ENCODE results near the gene NFATC2IP. TPM values are rescaled to one million over a fixed set of nuclear protein-coding genes. Genes with fewer than 3 reads are reported as not detected.

NFATC2IP gene
- total and polyA plus RNA-seq, 2 of the 8 experiments (the other 6 are each of a cell fraction or from before 2014, with no cell fraction given): 54.4 to 71.5 TPM

DNA sequence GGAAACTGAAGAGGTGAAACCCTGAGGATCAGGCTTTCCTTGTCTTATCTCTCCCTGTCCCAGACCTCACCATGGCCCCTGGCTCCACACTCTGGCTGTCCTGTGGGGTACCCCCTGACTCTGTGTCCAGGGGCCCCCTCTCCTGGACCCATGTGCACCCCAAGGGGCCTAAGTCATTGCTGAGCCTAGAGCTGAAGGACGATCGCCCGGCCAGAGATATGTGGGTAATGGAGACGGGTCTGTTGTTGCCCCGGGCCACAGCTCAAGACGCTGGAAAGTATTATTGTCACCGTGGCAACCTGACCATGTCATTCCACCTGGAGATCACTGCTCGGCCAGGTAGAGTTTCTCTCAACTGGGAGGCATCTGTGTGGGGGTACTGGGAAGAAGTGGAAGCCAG lies 17.6 kb upstream of the NFATC2IP start:
- no peak for DNase-seq (ENCODE audit: low read depth in 1 of 2, low spot score in 2 of 2)
- FAIRE-seq: no peak
- TF ChIP-seq SAP30 (IDR thresholded peaks at IDR 0.05; ENCODE audit: insufficient read depth, insufficient replicate concordance, low read length): no peak
- no peak for TF ChIP-seq SIX5 (IDR thresholded peaks at IDR 0.05; ENCODE audit: low read depth, low read length)
- no peak for TF ChIP-seq SRF (IDR thresholded peaks at IDR 0.05; ENCODE audit: low read depth, low read length)
- no peak for TF ChIP-seq EZH2 (IDR thresholded peaks at IDR 0.05; ENCODE audit: low read depth, low read length, severe bottlenecking)
- no peak for TF ChIP-seq BACH1 (IDR thresholded peaks at IDR 0.05; ENCODE audit: low read length)
- no peak for TF ChIP-seq EP300 (IDR thresholded peaks at IDR 0.05; ENCODE audit: borderline replicate concordance in 1 of 2, low read depth in 2 of 2, low read length in 2 of 2)
- TF ChIP-seq RXRA (IDR thresholded peaks at IDR 0.05; ENCODE audit: insufficient read depth, low read depth, low read length): no peak
- no peak for TF ChIP-seq CHD2 (IDR thresholded peaks at IDR 0.05; ENCODE audit: low read length)
- TF ChIP-seq NANOG (IDR thresholded peaks at IDR 0.05; ENCODE audit: insufficient read depth, low read depth, low read length, poor library complexity, severe bottlenecking): no peak
- TF ChIP-seq POLR2AphosphoS5 (IDR thresholded peaks at IDR 0.05; ENCODE audit: low read depth, low read length): no peak
- TF ChIP-seq MAFK (IDR thresholded peaks at IDR 0.05; ENCODE audit: low read depth, low read length): no peak
- TF ChIP-seq, protein P1, sequence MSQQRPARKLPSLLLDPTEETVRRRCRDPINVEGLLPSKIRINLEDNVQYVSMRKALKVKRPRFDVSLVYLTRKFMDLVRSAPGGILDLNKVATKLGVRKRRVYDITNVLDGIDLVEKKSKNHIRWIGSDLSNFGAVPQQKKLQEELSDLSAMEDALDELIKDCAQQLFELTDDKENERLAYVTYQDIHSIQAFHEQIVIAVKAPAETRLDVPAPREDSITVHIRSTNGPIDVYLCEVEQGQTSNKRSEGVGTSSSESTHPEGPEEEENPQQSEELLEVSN (IDR thresholded peaks at IDR 0.05): no peak
- TF ChIP-seq, protein P2, sequence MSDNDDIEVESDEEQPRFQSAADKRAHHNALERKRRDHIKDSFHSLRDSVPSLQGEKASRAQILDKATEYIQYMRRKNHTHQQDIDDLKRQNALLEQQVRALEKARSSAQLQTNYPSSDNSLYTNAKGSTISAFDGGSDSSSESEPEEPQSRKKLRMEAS (IDR thresholded peaks at IDR 0.05): no peak

More for the DNA sequence above, 17.6 kb upstream of the NFATC2IP start:
- CTCF ChIA-PET (ENCODE audit: partially characterized antibody): interaction anchor here (0.6 to 3.6 kb wide), 6 partner anchors 10 to 62 kb away, joined by 3 to 32 read pairs (median 4); no protein-coding TSS in a partner anchor
- H3K4me2 ChIP-seq (ENCODE audit: insufficient read depth in 1 of 2, low read depth in 2 of 2, low read length in 2 of 2): no peak overlapping the region
- H3K23me2 ChIP-seq (ENCODE audit: low read depth, low read length): peaks cover 2% of the 10 kb centered on the region; the same call in 1 of the 2 replicates
- no peaks in the 10 kb centered on the region for H3K9me3 ChIP-seq (ENCODE audit: insufficient read depth in 2 of 2, low read depth in 1 of 2, low read length in 1 of 2)
- no peak overlapping the region for H4K5ac ChIP-seq (ENCODE audit: insufficient read length, low read depth, low read length)
- no peak overlapping the region for H3K4ac ChIP-seq (replicated peaks; ENCODE audit: insufficient read length, low read depth, low read length)
- no peak overlapping the region for H2AFZ ChIP-seq (ENCODE audit: low read length)
- no peaks in the 10 kb centered on the region for H3K79me1 ChIP-seq (ENCODE audit: low read depth, low read length)
- no peak overlapping the region for H2BK20ac ChIP-seq (ENCODE audit: low read length)
- H4K20me1 ChIP-seq (replicated peaks in 1 of 2; ENCODE audit: control insufficient read depth in 1 of 2, insufficient read depth in 2 of 2, low read length in 2 of 2): no peaks in the 10 kb centered on the region
- no peak overlapping the region for H4K91ac ChIP-seq (replicated peaks; ENCODE audit: insufficient read length, low read length)
- POLR2A ChIA-PET (ENCODE audit: partially characterized antibody): interaction anchor here (0.8 to 2.2 kb wide), 5 partner anchors 9 to 70 kb away, joined by 3 to 12 read pairs (median 4); partner anchors contain the start of genes NFATC2IP, RABEP2 and SPNS1
- H3K27me3 ChIP-seq (replicated peaks in 1 of 4; ENCODE audit: control insufficient read depth in 3 of 4, extremely low read depth in 1 of 4, insufficient read depth in 3 of 4, low read length in 3 of 4): no peaks in the 10 kb centered on the region
- H3K79me2 ChIP-seq (ENCODE audit: control insufficient read depth in 1 of 2, insufficient read depth in 2 of 2, low read length in 2 of 2): no peaks in the 10 kb centered on the region
- H2BK15ac ChIP-seq (ENCODE audit: low read length): no peak overlapping the region
- H3K56ac ChIP-seq (replicated peaks; ENCODE audit: insufficient read length, low read depth, low read length): no peak overlapping the region
- H3K14ac ChIP-seq (ENCODE audit: insufficient read length): no peak overlapping the region
- no peaks in the 10 kb centered on the region for H3K36me3 ChIP-seq (ENCODE audit: control insufficient read depth in 2 of 4, insufficient read depth in 4 of 4, low read length in 3 of 4)
- H3K27ac ChIP-seq (ENCODE audit: low read depth, low read length): no peak overlapping the region
- no peak overlapping the region for H2BK5ac ChIP-seq (ENCODE audit: low read depth, low read length)
- no peak overlapping the region for H3K4me3 ChIP-seq (ENCODE audit: extremely low read depth in 1 of 4, insufficient read depth in 2 of 4, low read depth in 3 of 4, low read length in 4 of 4)
- H4K8ac ChIP-seq (ENCODE audit: extremely low read depth, insufficient read depth, low read length): no peak overlapping the region; the same call in 1 of the 2 replicates
- H2BK120ac ChIP-seq (replicated peaks; ENCODE audit: low read depth, low read length): no peak overlapping the region
- 87% methylated on average over 8 of the region's 8 CpGs; no CpG with 5 or more reads in 1 of the 2 experiments for WGBS, 2 experiments (ENCODE audit: extremely low coverage in 1 of 2, insufficient coverage in 1 of 2, insufficient read length in 1 of 2, insufficient replicate concordance in 2 of 2, low coverage in 1 of 2, low lambda C conversion rate in 2 of 2, missing lambda C conversion rate in 1 of 2)
- no peaks in the 10 kb centered on the region; a peak in 1 of 7 replicates for H3K4me1 ChIP-seq (replicated peaks in 1 of 4; ENCODE audit: control insufficient read depth in 3 of 4, insufficient read depth in 4 of 4, low read length in 3 of 4)
- no peak overlapping the region for H3K18ac ChIP-seq (ENCODE audit: extremely low read depth, low read length)
- no peak overlapping the region for H3K23ac ChIP-seq (ENCODE audit: insufficient read length)
- H3K9ac ChIP-seq (replicated peaks in 1 of 4; ENCODE audit: extremely low read depth in 1 of 4, low read depth in 3 of 4, low read length in 3 of 4): no peak overlapping the region
- no peak overlapping the region for H2AK5ac ChIP-seq (ENCODE audit: low read depth, low read length)
- no peak overlapping the region for H2BK12ac ChIP-seq (ENCODE audit: low read depth, low read length)

All from H1 (cell line).